Astrocyte (in vitro differentiated cells and primary cell): ENCODE results near the gene STK4.
"Not testable (repeated sequence)": the region's sequence is repeated elsewhere in the genome, so short reads cannot be mapped to it uniquely, and the experiment has no call there.

Experiments used
- EZH2 ChIP-seq: IDR thresholded peaks from 2 replicates; pipeline ENCODE4 v1.6.1; 2012; ENCODE audit warnings: mild to moderate bottlenecking, low read length, inconsistent platforms; ENCODE audit not compliant: insufficient read depth
- TF ChIP-seq, protein P1 (sequence below): IDR thresholded peaks from 2 replicates; pipeline ENCODE4 v1.5.1; 2011; ENCODE audit warnings: low read depth, mild to moderate bottlenecking, inconsistent platforms, low read length, moderate library complexity; ENCODE audit not compliant: insufficient read depth

DNA sequence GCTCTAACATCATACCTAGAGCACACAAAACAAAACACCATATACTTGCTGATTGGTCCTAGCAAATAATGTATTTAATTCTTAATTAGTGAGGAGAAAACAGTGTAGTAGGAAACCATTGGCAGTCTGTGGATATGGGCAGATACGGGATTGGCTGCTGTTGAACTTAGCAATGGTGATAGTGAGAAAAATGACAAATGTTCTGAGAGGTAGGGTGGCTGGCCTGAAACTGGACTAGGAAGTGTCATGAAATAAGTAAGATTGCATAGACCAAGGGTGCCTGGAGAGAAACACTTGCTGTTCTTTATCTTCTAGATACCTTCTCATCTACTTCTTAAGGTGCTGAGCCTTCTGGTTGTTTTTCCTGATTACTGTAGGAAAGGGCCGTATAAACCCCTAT lies 56.8 kb downstream of the STK4 start:
- TF ChIP-seq, protein P1, sequence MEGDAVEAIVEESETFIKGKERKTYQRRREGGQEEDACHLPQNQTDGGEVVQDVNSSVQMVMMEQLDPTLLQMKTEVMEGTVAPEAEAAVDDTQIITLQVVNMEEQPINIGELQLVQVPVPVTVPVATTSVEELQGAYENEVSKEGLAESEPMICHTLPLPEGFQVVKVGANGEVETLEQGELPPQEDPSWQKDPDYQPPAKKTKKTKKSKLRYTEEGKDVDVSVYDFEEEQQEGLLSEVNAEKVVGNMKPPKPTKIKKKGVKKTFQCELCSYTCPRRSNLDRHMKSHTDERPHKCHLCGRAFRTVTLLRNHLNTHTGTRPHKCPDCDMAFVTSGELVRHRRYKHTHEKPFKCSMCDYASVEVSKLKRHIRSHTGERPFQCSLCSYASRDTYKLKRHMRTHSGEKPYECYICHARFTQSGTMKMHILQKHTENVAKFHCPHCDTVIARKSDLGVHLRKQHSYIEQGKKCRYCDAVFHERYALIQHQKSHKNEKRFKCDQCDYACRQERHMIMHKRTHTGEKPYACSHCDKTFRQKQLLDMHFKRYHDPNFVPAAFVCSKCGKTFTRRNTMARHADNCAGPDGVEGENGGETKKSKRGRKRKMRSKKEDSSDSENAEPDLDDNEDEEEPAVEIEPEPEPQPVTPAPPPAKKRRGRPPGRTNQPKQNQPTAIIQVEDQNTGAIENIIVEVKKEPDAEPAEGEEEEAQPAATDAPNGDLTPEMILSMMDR, result not testable (repeated sequence)
- TF ChIP-seq EZH2, result not testable (repeated sequence)
